Measurements from ENCODE around the gene ZNRF2. TPM values are rescaled to one million over a fixed set of nuclear protein-coding genes. Genes with fewer than 3 reads are reported as not detected.

The ZNRF2 gene
- total and polyA plus RNA-seq, 2 of the 13 experiments (the other 11 are each of a cell fraction or from before 2014, with no cell fraction given): 3.5 to 7.7 TPM

DNA sequence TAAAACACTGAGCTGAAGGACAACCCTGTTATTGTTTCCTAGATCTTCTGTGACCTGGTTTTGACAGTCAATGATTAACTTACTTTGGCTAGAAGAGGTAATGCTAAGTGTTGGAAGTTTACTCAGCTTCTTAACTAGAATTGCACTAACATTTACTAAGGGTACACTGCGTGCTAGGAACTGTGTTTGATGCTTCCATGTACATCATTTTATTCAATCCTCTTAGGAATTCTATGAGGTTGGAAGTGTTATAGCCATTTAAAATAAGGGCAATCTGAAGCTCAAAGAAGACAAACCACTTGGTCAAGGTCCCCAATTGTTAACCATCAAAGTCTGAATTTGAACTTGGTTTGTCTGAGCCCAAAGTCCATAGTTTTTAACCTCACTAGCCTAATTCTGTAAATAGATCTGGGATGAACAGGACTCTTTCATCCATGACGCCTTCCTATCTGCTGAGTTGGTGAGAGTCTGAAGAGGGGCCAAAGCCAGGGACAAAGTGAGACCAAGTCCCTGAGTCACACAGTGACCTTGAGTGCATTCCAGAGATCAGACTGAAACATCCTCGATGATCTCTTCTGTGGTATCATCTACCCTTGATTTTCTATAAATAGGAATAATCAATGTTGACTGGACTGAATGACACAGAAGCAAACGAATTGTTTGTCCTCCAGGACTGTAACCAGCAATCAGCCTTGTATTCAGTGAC, 29.2 kb upstream of the ZNRF2 start (continued):
- peak; percentile 67 for TF ChIP-seq ZNF614 (CRISPR knock-in tag; IDR thresholded peaks at IDR 0.05; ENCODE audit: borderline replicate concordance)
- no peak for TF ChIP-seq SMYD3 (CRISPR knock-in tag; IDR thresholded peaks at IDR 0.05)
- no peak for TF ChIP-seq AGO2 (optimal IDR thresholded peaks at IDR 0.05; ENCODE audit: low read depth, low read length)
- TF ChIP-seq GPN1 (CRISPR knock-in tag; IDR thresholded peaks at IDR 0.05; ENCODE audit: borderline replicate concordance): no peak
- TF ChIP-seq, protein P1, sequence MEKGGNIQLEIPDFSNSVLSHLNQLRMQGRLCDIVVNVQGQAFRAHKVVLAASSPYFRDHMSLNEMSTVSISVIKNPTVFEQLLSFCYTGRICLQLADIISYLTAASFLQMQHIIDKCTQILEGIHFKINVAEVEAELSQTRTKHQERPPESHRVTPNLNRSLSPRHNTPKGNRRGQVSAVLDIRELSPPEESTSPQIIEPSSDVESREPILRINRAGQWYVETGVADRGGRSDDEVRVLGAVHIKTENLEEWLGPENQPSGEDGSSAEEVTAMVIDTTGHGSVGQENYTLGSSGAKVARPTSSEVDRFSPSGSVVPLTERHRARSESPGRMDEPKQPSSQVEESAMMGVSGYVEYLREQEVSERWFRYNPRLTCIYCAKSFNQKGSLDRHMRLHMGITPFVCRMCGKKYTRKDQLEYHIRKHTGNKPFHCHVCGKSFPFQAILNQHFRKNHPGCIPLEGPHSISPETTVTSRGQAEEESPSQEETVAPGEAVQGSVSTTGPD (CRISPR knock-in tag; IDR thresholded peaks at IDR 0.05): no peak
- no peak for TF ChIP-seq ZNF253 (CRISPR knock-in tag; IDR thresholded peaks at IDR 0.05; ENCODE audit: borderline replicate concordance)
- no peak for TF ChIP-seq SSRP1 (CRISPR knock-in tag; IDR thresholded peaks at IDR 0.05)
- TF ChIP-seq SATB2 (CRISPR knock-in tag; IDR thresholded peaks at IDR 0.05): no peak
- no peak; the same call in 1 of the 2 replicates for TF ChIP-seq NFYC (CRISPR knock-in tag; IDR thresholded peaks at IDR 0.05)
- TF ChIP-seq U2AF2 (IDR thresholded peaks at IDR 0.05; ENCODE audit: low read depth, low read length): no peak
- TF ChIP-seq, protein P2, sequence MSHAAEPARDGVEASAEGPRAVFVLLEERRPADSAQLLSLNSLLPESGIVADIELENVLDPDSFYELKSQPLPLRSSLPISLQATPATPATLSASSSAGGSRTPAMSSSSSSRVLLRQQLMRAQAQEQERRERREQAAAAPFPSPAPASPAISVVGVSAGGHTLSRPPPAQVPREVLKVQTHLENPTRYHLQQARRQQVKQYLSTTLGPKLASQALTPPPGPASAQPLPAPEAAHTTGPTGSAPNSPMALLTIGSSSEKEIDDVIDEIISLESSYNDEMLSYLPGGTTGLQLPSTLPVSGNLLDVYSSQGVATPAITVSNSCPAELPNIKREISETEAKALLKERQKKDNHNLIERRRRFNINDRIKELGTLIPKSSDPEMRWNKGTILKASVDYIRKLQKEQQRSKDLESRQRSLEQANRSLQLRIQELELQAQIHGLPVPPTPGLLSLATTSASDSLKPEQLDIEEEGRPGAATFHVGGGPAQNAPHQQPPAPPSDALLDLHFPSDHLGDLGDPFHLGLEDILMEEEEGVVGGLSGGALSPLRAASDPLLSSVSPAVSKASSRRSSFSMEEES (CRISPR knock-in tag; IDR thresholded peaks at IDR 0.05): no peak
- peak; percentile 35; the same call in 1 of the 2 replicates for TF ChIP-seq GATA4 (IDR thresholded peaks at IDR 0.05; ENCODE audit: borderline replicate concordance, low read depth)
- TF ChIP-seq RARA (CRISPR knock-in tag; IDR thresholded peaks at IDR 0.05): peak; percentile 98
- TF ChIP-seq ZNF709 (CRISPR knock-in tag; IDR thresholded peaks at IDR 0.05): peak; percentile 34; the same call in 1 of the 2 replicates
- 0 out of 2 replicates have a peak, but pooled peaks have one; percentile 56 for TF ChIP-seq ZNF337 (CRISPR knock-in tag; IDR thresholded peaks at IDR 0.05; ENCODE audit: borderline replicate concordance, low read depth)
- no peak for TF ChIP-seq ZNF776 (CRISPR knock-in tag; IDR thresholded peaks at IDR 0.05)
- TF ChIP-seq, protein P3, sequence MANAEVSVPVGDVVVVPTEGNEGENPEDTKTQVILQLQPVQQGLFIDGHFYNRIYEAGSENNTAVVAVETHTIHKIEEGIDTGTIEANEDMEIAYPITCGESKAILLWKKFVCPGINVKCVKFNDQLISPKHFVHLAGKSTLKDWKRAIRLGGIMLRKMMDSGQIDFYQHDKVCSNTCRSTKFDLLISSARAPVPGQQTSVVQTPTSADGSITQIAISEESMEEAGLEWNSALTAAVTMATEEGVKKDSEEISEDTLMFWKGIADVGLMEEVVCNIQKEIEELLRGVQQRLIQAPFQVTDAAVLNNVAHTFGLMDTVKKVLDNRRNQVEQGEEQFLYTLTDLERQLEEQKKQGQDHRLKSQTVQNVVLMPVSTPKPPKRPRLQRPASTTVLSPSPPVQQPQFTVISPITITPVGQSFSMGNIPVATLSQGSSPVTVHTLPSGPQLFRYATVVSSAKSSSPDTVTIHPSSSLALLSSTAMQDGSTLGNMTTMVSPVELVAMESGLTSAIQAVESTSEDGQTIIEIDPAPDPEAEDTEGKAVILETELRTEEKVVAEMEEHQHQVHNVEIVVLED (CRISPR knock-in tag; IDR thresholded peaks at IDR 0.05; ENCODE audit: borderline replicate concordance): no peak
- peak; percentile 97 for TF ChIP-seq ADNP (CRISPR knock-in tag; IDR thresholded peaks at IDR 0.05)
- TF ChIP-seq PAWR (CRISPR knock-in tag; IDR thresholded peaks at IDR 0.05; ENCODE audit: borderline replicate concordance): no peak
- peak; percentile 27; the same call in 1 of the 2 replicates for TF ChIP-seq MEIS1 (CRISPR knock-in tag; IDR thresholded peaks at IDR 0.05; ENCODE audit: borderline replicate concordance)
- TF ChIP-seq, protein P4, sequence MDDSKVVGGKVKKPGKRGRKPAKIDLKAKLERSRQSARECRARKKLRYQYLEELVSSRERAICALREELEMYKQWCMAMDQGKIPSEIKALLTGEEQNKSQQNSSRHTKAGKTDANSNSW (CRISPR knock-in tag; IDR thresholded peaks at IDR 0.05; ENCODE audit: borderline replicate concordance): no peak
- TF ChIP-seq, protein P5, sequence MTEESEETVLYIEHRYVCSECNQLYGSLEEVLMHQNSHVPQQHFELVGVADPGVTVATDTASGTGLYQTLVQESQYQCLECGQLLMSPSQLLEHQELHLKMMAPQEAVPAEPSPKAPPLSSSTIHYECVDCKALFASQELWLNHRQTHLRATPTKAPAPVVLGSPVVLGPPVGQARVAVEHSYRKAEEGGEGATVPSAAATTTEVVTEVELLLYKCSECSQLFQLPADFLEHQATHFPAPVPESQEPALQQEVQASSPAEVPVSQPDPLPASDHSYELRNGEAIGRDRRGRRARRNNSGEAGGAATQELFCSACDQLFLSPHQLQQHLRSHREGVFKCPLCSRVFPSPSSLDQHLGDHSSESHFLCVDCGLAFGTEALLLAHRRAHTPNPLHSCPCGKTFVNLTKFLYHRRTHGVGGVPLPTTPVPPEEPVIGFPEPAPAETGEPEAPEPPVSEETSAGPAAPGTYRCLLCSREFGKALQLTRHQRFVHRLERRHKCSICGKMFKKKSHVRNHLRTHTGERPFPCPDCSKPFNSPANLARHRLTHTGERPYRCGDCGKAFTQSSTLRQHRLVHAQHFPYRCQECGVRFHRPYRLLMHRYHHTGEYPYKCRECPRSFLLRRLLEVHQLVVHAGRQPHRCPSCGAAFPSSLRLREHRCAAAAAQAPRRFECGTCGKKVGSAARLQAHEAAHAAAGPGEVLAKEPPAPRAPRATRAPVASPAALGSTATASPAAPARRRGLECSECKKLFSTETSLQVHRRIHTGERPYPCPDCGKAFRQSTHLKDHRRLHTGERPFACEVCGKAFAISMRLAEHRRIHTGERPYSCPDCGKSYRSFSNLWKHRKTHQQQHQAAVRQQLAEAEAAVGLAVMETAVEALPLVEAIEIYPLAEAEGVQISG (CRISPR knock-in tag; IDR thresholded peaks at IDR 0.05): 0 out of 2 replicates have a peak, but pooled peaks have one; percentile 57
- TF ChIP-seq SUZ12 (IDR thresholded peaks at IDR 0.05; ENCODE audit: low read depth, low read length): no peak

Data from HepG2 (cell line).